Measurements from ENCODE around the gene PUS1.

The PUS1 gene

DNA sequence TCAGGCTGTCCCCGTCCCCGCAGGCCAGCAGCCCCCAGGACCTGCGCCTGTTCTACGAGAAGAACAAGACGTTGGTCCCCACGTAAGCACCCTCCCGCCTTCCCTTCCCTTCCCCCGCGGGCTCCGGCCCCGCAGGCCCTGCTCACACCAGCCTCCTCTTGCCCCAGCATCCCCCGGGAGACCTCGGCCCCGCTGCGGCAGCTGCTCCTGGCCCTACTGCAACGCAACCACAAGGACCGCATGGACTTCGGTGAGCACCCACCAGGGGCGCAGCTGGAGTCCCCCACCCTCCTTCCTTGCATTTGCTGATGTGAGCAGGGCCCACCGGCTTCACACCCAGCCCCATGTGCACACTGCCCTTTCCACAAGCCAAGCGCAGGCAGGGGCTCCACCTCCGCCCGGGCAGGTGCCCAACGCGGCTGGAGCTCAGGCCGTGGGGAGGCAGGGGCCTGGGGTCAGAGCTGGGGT lies 19.3 kb upstream of the PUS1 start:
- H3K4me3 ChIP-seq (ENCODE audit: low read depth in 1 of 2, low read length in 1 of 2), result no peak overlapping the region
- H3K27me3 ChIP-seq, result no peaks in the 10 kb centered on the region
- TF ChIP-seq, protein P1, sequence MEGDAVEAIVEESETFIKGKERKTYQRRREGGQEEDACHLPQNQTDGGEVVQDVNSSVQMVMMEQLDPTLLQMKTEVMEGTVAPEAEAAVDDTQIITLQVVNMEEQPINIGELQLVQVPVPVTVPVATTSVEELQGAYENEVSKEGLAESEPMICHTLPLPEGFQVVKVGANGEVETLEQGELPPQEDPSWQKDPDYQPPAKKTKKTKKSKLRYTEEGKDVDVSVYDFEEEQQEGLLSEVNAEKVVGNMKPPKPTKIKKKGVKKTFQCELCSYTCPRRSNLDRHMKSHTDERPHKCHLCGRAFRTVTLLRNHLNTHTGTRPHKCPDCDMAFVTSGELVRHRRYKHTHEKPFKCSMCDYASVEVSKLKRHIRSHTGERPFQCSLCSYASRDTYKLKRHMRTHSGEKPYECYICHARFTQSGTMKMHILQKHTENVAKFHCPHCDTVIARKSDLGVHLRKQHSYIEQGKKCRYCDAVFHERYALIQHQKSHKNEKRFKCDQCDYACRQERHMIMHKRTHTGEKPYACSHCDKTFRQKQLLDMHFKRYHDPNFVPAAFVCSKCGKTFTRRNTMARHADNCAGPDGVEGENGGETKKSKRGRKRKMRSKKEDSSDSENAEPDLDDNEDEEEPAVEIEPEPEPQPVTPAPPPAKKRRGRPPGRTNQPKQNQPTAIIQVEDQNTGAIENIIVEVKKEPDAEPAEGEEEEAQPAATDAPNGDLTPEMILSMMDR (IDR thresholded peaks at IDR 0.05), result no peak
- no peaks in the 10 kb centered on the region for H3K9me3 ChIP-seq
- H3K4me1 ChIP-seq (ENCODE audit: control insufficient read depth in 1 of 2, insufficient read depth in 1 of 2, low read depth in 1 of 2, low read length in 1 of 2), result no peaks in the 10 kb centered on the region
- peaks cover 98% of the 10 kb centered on the region for H3K36me3 ChIP-seq
- no peak overlapping the region for H3K27ac ChIP-seq

DNA sequence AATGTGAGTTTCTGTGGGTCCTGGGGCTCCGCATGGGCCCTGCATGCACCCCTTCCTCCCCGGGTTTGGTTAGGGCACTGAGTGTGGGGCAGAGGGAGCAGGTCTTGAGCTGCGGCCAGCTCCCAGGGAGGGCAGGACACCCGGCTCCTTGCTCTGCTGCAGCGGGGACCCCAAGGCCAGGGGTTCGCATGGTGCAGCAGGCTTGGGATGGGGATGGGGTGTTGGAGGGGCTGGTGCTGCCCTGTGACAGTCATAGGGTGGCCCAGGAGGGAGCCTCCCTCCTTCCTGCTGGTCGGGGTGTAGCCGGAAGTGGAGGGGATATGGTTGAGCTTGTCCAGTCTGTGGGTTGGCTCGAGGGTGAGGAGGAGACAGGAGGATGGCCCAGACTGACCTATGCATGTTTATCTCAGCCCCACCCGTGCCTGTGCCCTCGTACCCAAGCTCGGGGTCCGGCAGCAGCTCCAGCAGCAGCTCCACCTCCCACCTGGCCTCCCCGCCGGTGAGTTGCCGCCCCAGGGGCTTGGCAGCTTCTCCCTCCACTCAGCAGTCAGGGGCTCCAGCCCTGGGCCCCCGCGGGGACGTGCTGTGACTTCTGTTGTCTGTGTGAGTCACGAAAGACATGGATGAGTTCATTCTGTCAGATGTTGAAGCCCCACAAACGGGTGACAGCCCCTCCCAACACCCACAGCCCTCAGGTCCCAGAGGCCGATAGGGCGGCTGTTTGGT lies 18.6 kb upstream of the PUS1 start:
- no peaks in the 10 kb centered on the region for H3K4me1 ChIP-seq (ENCODE audit: control insufficient read depth in 1 of 2, insufficient read depth in 1 of 2, low read depth in 1 of 2, low read length in 1 of 2)
- TF ChIP-seq, protein P1 (IDR thresholded peaks at IDR 0.05), result no peak
- peaks cover 98% of the 10 kb centered on the region for H3K36me3 ChIP-seq
- no peak overlapping the region for H3K4me3 ChIP-seq (ENCODE audit: low read depth in 1 of 2, low read length in 1 of 2)
- no peak overlapping the region for H3K27ac ChIP-seq
- H3K9me3 ChIP-seq, result no peaks in the 10 kb centered on the region
- H3K27me3 ChIP-seq, result no peaks in the 10 kb centered on the region

DNA sequence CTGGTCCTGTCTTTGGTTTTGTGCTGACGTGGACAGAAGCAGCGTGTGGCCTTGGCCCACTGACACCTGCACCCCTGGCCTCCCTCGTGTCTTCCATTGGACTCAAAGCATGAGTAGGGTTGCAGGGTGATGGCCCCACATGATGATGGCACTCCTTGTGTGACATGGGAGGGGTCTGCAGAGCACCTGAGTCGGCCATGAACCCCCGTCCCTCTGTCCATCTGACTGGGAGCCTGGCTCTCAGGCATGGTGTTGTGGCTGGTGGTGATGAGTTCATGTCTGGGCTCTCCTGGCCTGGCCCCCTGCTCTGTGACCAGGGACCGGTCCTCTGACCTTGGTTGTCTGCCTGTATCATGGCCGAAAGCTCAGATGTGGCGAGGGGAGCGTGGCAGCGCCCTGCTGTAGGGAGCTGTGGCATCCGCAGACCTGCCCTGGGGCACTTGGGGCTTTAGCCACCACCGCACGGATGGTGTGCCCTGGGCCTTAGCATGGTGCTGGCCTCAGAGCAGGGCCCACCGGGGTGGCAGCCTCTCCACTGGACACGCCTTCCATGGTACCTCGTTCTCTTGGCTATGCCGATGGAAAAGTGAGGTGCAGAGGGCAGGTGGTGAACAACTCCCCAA lies 17.9 kb upstream of the PUS1 start:
- Histone ChIP-seq H3K9me3 (no peaks in the 10 kb centered on the region), H3K4me3 (ENCODE audit: low read depth in 1 of 2, low read length in 1 of 2) (no peak overlapping the region), H3K27ac (no peak overlapping the region), H3K36me3 (peaks cover 100% of the 10 kb centered on the region), H3K27me3 (no peaks in the 10 kb centered on the region), H3K4me1 (ENCODE audit: control insufficient read depth in 1 of 2, insufficient read depth in 1 of 2, low read depth in 1 of 2, low read length in 1 of 2) (no peaks in the 10 kb centered on the region)
- TF ChIP-seq, protein P1 (IDR thresholded peaks at IDR 0.05), result no peak

DNA sequence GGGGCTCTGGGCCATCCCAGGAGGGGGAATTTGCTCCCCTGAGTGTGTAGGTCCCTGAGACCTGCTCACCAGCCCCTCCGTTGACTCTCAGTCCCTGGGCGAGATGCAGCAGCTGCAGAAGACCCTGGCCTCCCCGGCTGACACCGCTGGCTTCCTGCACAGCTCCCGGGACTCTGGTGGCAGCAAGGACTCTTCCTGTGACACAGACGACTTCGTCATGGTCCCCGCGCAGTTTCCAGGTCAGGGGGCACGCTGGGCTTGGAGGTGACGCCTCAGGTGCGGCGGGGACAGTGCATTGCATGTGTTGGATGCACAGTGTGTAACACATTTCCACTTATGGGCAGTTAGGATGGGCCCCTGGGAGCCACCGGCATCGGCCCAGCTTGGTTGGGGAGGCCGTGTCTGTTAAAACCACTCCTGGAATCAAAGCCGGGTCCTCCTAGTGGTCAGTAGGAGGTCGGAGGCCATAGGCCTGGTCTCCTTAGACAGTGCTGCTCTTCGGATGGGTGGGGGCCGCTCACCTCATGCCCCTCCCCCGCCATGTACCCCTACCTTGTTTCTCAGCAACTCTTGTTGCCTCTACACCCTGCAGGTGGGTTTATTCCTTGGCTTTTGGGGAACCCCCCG lies 17.1 kb upstream of the PUS1 start:
- H3K9me3 ChIP-seq, result no peaks in the 10 kb centered on the region
- peaks cover 100% of the 10 kb centered on the region for H3K36me3 ChIP-seq
- no peaks in the 10 kb centered on the region for H3K4me1 ChIP-seq (ENCODE audit: control insufficient read depth in 1 of 2, insufficient read depth in 1 of 2, low read depth in 1 of 2, low read length in 1 of 2)
- no peak overlapping the region for H3K27ac ChIP-seq
- TF ChIP-seq, protein P1 (IDR thresholded peaks at IDR 0.05), result no peak
- H3K4me3 ChIP-seq (ENCODE audit: low read depth in 1 of 2, low read length in 1 of 2), result no peak overlapping the region
- no peaks in the 10 kb centered on the region for H3K27me3 ChIP-seq

DNA sequence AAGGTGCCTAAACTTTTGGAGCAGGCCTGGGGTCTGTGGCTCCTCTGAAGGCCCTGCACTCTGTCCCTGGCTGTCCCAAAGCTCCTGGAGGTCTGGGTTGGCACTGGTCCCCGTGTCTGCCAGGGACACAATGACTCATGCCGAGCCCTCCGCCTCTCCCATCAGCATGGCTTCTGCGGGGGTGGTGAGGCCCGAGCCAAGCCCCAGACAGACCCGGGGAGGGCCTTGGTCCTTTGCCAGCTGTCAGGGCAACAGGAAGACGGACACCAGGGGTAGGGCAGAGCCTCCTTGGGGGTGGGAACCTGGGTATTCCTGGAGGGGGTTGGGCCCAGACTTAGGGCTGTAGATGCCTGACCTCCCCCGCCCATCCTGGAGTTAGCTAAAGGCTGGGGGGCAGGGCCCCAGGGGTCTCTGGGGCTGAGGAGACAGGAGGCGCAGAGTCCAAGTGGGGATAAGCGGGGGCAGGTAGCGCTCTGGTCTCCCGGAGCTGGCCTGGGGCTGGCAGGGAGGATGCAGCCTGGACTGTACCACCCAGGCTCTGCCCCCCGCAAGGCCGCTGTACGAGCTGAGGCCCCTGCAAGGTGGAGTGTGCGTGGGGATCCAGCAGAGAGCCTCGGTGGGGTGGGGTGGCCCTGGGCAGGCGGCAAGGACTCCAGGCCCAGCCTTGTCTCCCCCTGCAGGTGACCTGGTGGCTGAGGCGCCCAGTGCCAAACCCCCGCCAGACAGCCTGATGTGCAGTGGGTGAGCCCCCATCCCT lies 16.4 kb upstream of the PUS1 start:
- no peaks in the 10 kb centered on the region for H3K4me1 ChIP-seq (ENCODE audit: control insufficient read depth in 1 of 2, insufficient read depth in 1 of 2, low read depth in 1 of 2, low read length in 1 of 2)
- H3K4me3 ChIP-seq (ENCODE audit: low read depth in 1 of 2, low read length in 1 of 2), result no peak overlapping the region
- TF ChIP-seq, protein P1 (IDR thresholded peaks at IDR 0.05), result no peak
- H3K27ac ChIP-seq, result no peak overlapping the region
- H3K9me3 ChIP-seq, result no peaks in the 10 kb centered on the region
- H3K36me3 ChIP-seq, result peaks cover 100% of the 10 kb centered on the region
- no peaks in the 10 kb centered on the region for H3K27me3 ChIP-seq

Measured in neutrophil (primary cell).